ENCODE measurements around the gene PSMF1.

Gene PSMF1

DNA sequence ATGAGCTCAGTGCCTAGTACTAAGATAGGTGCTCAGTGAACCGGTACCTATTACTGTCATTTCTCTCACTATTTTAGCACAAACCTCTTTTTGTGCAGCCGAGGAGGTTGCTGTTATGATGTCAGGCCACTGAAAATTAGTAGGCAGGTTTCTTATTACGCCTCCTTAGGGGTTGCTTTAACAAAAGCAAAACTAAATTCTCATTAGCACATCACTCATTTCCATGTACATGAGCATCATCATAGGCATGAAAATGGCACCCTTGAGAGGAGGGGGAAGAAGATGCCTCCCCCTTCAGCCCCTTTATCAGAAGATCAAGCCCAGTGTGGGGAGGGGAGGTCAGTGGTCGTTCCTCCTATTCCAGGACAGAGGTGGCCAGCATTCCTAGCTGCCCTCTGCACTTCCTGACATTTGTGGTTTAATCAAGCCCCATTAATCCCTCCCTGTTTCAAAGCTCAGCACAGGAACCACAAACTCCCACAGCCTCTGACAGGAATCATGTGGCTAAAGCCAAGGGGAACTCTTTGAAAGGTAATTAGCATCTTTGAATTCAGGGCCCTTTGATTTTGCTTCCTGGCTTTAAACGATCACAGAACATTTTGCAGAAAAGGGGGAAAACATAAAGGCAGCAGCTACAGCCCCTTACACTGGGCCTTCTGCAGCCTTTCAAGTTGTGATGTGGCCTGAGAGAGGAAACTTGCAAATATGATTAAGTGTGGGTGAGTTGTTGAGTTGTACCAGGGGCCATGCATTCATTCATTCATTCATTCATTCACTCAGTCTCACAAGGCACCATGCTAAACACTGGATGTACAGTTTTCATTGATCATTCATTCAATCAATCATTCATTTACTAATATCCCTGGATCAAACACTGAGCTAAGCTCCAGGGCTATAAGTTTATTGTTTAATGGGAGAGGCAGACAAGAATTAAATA is 31.9 kb upstream of the PSMF1 start:
- TF ChIP-seq, protein P1, sequence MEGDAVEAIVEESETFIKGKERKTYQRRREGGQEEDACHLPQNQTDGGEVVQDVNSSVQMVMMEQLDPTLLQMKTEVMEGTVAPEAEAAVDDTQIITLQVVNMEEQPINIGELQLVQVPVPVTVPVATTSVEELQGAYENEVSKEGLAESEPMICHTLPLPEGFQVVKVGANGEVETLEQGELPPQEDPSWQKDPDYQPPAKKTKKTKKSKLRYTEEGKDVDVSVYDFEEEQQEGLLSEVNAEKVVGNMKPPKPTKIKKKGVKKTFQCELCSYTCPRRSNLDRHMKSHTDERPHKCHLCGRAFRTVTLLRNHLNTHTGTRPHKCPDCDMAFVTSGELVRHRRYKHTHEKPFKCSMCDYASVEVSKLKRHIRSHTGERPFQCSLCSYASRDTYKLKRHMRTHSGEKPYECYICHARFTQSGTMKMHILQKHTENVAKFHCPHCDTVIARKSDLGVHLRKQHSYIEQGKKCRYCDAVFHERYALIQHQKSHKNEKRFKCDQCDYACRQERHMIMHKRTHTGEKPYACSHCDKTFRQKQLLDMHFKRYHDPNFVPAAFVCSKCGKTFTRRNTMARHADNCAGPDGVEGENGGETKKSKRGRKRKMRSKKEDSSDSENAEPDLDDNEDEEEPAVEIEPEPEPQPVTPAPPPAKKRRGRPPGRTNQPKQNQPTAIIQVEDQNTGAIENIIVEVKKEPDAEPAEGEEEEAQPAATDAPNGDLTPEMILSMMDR (IDR thresholded peaks at IDR 0.05; ENCODE audit: control insufficient read depth, insufficient read depth, low read depth, low read length, missing control alignments) = no peak
- H3K4me3 ChIP-seq (ENCODE audit: control insufficient read depth, low read depth, low read length) = no peak overlapping the region
- no peak for DNase-seq (ENCODE audit: low read depth)

DNA sequence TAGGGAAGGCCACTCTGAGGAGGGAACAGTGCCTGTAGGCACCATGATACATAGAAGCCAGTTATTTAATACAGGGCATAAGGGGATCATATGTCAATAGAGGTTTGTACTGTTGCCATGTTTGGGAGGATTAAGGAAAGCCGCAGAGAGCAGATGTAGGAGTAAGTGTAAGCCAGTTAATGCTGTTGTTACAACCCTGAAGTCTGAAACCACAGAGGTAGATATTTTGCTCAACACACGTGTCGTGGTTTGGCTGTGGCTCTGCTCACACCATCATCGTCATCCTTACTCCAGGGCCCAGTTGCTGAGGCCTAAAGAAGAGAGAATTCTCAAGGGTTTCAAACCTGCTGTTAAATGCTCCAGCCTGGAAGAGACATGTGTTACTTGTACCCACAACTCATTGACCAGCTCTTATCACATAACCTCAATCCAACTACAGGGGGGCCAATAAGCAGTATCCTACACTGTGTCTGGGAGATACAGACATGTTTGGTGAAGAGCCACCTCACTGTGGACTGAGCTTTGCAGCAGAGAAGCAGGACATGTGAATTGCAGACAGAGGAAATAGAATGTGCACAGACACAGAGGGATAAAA is 31.0 kb upstream of the PSMF1 start:
- TF ChIP-seq, protein P1 (IDR thresholded peaks at IDR 0.05; ENCODE audit: control insufficient read depth, insufficient read depth, low read depth, low read length, missing control alignments) = no peak
- no peak overlapping the region for H3K4me3 ChIP-seq (ENCODE audit: control insufficient read depth, low read depth, low read length)
- DNase-seq (ENCODE audit: low read depth) = no peak

DNA sequence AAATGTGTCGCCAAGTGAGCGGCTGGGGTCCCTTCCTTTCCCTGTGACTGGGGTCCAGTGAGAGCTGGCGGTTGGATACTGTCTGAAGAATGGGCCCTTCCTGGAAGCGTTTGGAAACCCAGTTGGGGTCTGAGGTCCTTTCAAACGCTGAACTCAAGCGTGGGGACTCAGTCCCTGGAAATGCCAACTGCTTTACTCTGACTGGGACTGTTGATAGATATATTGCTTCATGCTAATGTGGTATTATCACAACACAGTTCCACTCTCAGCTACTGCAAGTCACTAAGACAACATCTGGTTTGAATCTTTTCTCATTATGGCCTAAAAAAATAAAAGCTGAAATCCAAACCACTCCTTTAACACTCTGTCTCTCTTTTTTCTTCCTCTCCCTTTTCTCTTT is 23.7 kb upstream of the PSMF1 start:
- H3K4me3 ChIP-seq (ENCODE audit: control insufficient read depth, low read depth, low read length) = no peak overlapping the region
- TF ChIP-seq, protein P1 (IDR thresholded peaks at IDR 0.05; ENCODE audit: control insufficient read depth, insufficient read depth, low read depth, low read length, missing control alignments) = no peak
- no peak for DNase-seq (ENCODE audit: low read depth)

DNA sequence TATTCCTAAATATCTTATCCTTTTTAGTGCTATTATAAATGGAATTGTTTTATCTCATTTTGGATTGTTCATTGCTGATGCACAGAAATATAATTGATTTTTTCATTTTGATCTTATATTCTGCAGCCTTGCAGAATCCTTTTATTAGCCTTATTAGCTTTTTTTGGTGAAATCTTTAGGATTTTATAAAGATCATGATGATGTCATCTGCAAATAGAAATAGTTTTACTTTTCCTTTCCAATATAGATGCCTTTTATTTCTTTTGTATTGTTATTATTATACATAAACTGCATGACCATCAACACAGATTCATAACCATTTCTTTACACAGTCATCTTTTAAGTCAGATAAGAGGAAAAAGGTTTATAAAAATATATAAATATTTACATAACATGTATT is 16.9 kb upstream of the PSMF1 start:
- no peak for DNase-seq (ENCODE audit: low read depth)
- TF ChIP-seq, protein P1 (IDR thresholded peaks at IDR 0.05; ENCODE audit: control insufficient read depth, insufficient read depth, low read depth, low read length, missing control alignments) = no peak
- H3K4me3 ChIP-seq (ENCODE audit: control insufficient read depth, low read depth, low read length) = no peak overlapping the region

DNA sequence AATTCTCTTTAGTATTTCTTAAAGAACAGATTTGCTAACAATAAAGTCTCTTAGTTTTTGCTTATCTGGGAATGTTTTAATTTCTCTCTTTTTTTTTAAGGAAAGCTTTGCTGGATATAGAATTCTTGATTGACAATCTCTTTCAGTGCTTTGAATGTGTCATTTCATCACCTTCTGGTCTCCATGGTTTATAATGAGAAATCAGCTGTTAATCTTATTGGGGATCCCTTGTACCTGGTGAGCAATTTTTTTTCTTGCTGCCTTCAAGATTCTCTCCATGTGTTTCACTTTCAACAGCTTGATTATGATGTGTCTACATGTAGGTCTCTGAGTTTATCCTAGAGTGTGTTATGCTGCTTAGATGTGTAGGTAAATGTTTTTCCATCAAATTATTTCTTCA is 16.4 kb upstream of the PSMF1 start:
- H3K4me3 ChIP-seq (ENCODE audit: control insufficient read depth, low read depth, low read length) = no peak overlapping the region
- no peak for DNase-seq (ENCODE audit: low read depth)
- TF ChIP-seq, protein P1 (IDR thresholded peaks at IDR 0.05; ENCODE audit: control insufficient read depth, insufficient read depth, low read depth, low read length, missing control alignments) = no peak

DNA sequence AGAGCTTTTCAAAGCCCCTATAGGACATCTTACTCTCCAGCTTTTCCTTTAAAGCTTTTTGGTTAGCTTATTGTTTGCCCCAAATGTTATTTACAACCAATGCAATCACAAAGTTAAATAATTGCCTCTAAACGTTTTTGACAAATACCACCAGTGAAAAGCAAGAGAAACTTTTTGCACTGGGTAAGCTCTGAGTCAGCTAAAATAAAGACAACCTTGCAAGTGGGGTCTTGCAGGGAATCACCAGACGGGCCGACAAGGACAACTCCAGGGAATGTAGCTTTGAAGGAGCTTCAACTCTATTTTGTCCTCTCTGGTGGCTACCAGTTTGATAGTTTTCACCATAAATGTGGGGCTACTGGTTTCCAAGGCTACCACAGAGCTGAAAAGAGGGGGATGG is 14.7 kb upstream of the PSMF1 start:
- TF ChIP-seq, protein P1 (IDR thresholded peaks at IDR 0.05; ENCODE audit: control insufficient read depth, insufficient read depth, low read depth, low read length, missing control alignments) = no peak
- no peak for DNase-seq (ENCODE audit: low read depth)
- H3K4me3 ChIP-seq (ENCODE audit: control insufficient read depth, low read depth, low read length) = no peak overlapping the region

All from AG09309 (cell line).